HepG2 (cell line): Measurements from ENCODE around the gene WDR86. TPM values are rescaled to one million over a fixed set of nuclear protein-coding genes. Genes with fewer than 3 reads are reported as not detected.

Experiments
- ATAC-seq: fragments of 200-7000 bp; cut with Tn5 transposase; 3 replicates; pipeline ENCODE4 v1.9.1; 2020; ENCODE audit warnings: mild to moderate bottlenecking, moderate library complexity
- BruUV-seq: library from RNA; stranded (reverse); fragments of 400-500 nt; replicated peaks from 2 replicates; lab custom pipeline; 2021; lab: Mats Ljungman, UMichigan
- CTCF ChIA-PET: fragments of 300-600 bp; formaldehyde crosslinking; extraction: SDS; loops from one replicate; lab custom pipeline; 2021; ENCODE audit warnings: low total read pairs, inconsistent platforms, low intra/inter-chr PET ratio; lab: Yijun Ruan, JAX
- POLR2A ChIA-PET: fragments of 350-600 bp; sonication (Branson Sonifier 250); formaldehyde crosslinking; loops from one replicate; lab custom pipeline; 2020; ENCODE audit warnings: antibody characterized with exemption, inconsistent platforms; lab: Yijun Ruan, JAX
- DNase-seq: peaks from one replicate; pipeline ENCODE4 v3.0.0-alpha.2; 2015; ENCODE audit warnings: low spot score
- FAIRE-seq: peaks from 3 replicates; lab custom pipeline; 2011; peaks lifted over from hg19 to GRCh38; lab: Jason Lieb, UNC
- H2AFZ ChIP-seq: one replicate; pipeline ENCODE4 v1.6.1; 2011; ENCODE audit warnings: low read length, inconsistent platforms
- H3K27ac ChIP-seq: fragments of 300-600 bp; 3 replicates; pipeline ENCODE4 v1.8.0; 2011; ENCODE audit warnings: mixed run types, mild to moderate bottlenecking, mixed read lengths, low read length, inconsistent platforms; ENCODE audit not compliant: insufficient read depth; ENCODE audit errors: extremely low read length
- H3K27me3 ChIP-seq, 2 experiments: fragments of 200-600 bp in 1 of 2; 2 replicates in 1 of 2; 3 replicates in 1 of 2; pipeline versions ENCODE4 v1.6.0 to v1.8.0; 2011; ENCODE audit warnings: low read length in 2 of 2, mild to moderate bottlenecking in 2 of 2, moderate library complexity in 2 of 2, inconsistent platforms in 1 of 2; ENCODE audit not compliant: insufficient read depth in 2 of 2, control insufficient read depth in 1 of 2
- H3K36me3 ChIP-seq, 2 experiments: fragments of 200-600 bp in 1 of 2; replicated peaks in 1 of 2; 2 replicates in 1 of 2; 3 replicates in 1 of 2; pipeline versions ENCODE4 v1.5.1 to v1.8.0; 2011; ENCODE audit warnings: low read length in 2 of 2, inconsistent platforms in 1 of 2; ENCODE audit not compliant: insufficient read depth in 2 of 2, control insufficient read depth in 1 of 2
- H3K4me1 ChIP-seq: 2 replicates; pipeline ENCODE4 v1.5.1; 2012; ENCODE audit warnings: low read length, inconsistent platforms; ENCODE audit not compliant: insufficient read depth
- H3K4me2 ChIP-seq: 2 replicates; pipeline ENCODE4 v1.6.0; 2011; ENCODE audit warnings: low read depth, low read length, inconsistent platforms
- H3K4me3 ChIP-seq, 3 experiments: fragments of 200-600 bp in 1 of 3; sonication (generic), shearing (Covaris generic) in 1 of 3; replicated peaks in 1 of 3; 2 replicates each; pipeline ENCODE4 v1.5.1; 2011 to 2016; ENCODE audit warnings: low read length in 3 of 3, inconsistent platforms in 2 of 3, low read depth in 2 of 3, mild to moderate bottlenecking in 2 of 3, control low read depth in 1 of 3, mixed read lengths in 1 of 3; ENCODE audit not compliant: insufficient read depth in 1 of 3
- H3K79me2 ChIP-seq: one replicate; pipeline ENCODE4 v1.6.1; 2011; ENCODE audit warnings: low read length, inconsistent platforms; ENCODE audit not compliant: insufficient read depth
- H3K9ac ChIP-seq: 2 replicates; pipeline ENCODE4 v1.6.0; 2011; ENCODE audit warnings: mild to moderate bottlenecking, low read depth, low read length, inconsistent platforms; ENCODE audit not compliant: insufficient read depth
- H3K9me3 ChIP-seq: 2 replicates; pipeline ENCODE4 v1.5.1; 2012; ENCODE audit warnings: mild to moderate bottlenecking, low read length
- H4K20me1 ChIP-seq: 2 replicates; pipeline ENCODE4 v1.6.0; 2011; ENCODE audit warnings: inconsistent platforms, mild to moderate bottlenecking, low read length, moderate library complexity; ENCODE audit not compliant: insufficient read depth
- YEATS4 ChIP-seq: sonication (generic); formaldehyde crosslinking; IDR thresholded peaks from 2 replicates; pipeline ENCODE4 v1.4.0; 2020; ENCODE audit warnings: missing genetic modification reagents, borderline replicate concordance
- ZNF263 ChIP-seq: sonication (generic); formaldehyde crosslinking; IDR thresholded peaks from 2 replicates; pipeline ENCODE4 v1.4.0; 2020; ENCODE audit warnings: missing genetic modification reagents
- ZNF629 ChIP-seq: sonication (generic); formaldehyde crosslinking; conservative IDR thresholded peaks from 2 replicates; pipeline ENCODE4 v1.5.0; 2020; ENCODE audit warnings: missing genetic modification reagents
- WGBS: methylation state at CpG from one replicate; pipeline ENCODE4 v1.1.6; 2017; ENCODE audit warnings: low lambda C conversion rate; 5-methylcytosine and 5-hydroxymethylcytosine counted together
- in situ Hi-C: cut with HindIII; loops from 2 replicates; pipeline ENCODE4 v1.10.0; 2017; ENCODE audit warnings: low pct_unique_long_range_greater_than_20kb; ENCODE audit not compliant: extremely low pct_ligation_motif_present
- intact Hi-C: fragments of 100-400 bp; cut with micrococcal nuclease; formaldehyde crosslinking; loops from one replicate; pipeline ENCODE4 v1.10.0; 2022; ENCODE audit not compliant: unreplicated experiment
- polyA plus RNA-seq, 8 experiments: library from polyadenylated mRNA; depleted of rRNA in 3 of 8; stranded (reverse) in 7 of 8; unstranded in 1 of 8; fragments of >200 nt; fragmentation: Illumina TruSeq in 4 of 8; extraction: Trizol in 4 of 8; gene quantifications; 2 replicates each; pipeline versions ENCODE4 v1.2.1 to v1.2.3, GENCODE V29; 2011 to 2016; ENCODE audit warnings: low read depth in 4 of 8, missing spikeins in 1 of 8, mixed read lengths in 1 of 8; ENCODE audit not compliant: insufficient read depth in 1 of 8
- total RNA-seq, 5 experiments: library from RNA; depleted of rRNA; stranded (reverse); fragments of >200 nt; fragmentation: Illumina TruSeq; extraction: Trizol; gene quantifications; 2 replicates each; pipeline ENCODE4 v1.2.3, GENCODE V29; 2016; ENCODE audit warnings: low read depth in 1 of 5
- TF ChIP-seq, protein P1 (sequence below): IDR thresholded peaks from 2 replicates; pipeline ENCODE4 v1.6.1; 2016; ENCODE audit warnings: missing biosample characterization, missing genetic modification reagents, low read depth

The WDR86 gene
- total and polyA plus RNA-seq, 2 of the 13 experiments (the other 11 are each of a cell fraction or from before 2014, with no cell fraction given): 0.11 to 2.9 TPM

DNA sequence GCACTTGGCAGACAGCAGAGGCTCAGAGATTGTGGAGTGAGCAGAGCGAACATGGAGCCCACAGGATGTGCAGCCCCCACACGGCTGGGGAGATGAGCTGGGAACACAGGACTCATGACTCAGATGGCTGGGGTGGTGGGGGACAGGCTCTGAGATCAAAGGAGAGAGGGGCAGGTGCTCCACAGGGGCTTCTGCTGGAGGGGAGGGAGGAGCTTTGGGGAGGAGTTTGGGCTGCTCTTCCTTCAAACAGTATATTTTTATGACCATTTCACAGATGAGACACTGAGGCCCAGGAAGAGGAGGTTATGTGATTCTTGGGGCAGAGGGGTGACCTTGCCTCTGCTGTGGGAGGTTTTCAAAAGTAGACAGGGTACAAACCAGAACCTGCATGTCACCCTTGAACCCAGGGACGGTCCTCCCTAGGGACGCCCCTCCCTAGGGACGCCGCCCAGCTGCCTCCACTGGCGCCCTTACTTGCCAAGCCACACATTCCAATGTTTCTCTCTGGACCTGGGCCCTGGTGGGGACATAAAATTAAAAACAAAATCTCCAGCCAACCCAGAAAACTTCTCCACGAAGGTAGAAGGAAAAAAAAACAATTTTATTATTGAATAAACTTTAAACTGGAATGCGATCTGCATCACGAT is 31.1 kb upstream of the WDR86 start:
- Histone ChIP-seq H3K27ac (no peak overlapping the region), H3K9ac (no peak overlapping the region), H3K9me3 (no peaks in the 10 kb centered on the region), H3K4me3 (no peak overlapping the region), H3K4me1 (no peaks in the 10 kb centered on the region), H2AFZ (no peak overlapping the region), H3K27me3 (peaks cover 11 to 55% of the 10 kb centered on the region in 2 experiments), H4K20me1 (no peaks in the 10 kb centered on the region), H3K36me3 (no peaks in the 10 kb centered on the region), H3K79me2 (no peaks in the 10 kb centered on the region), H3K4me2 (no peak overlapping the region)
- intact Hi-C loops (no loop called here), in situ Hi-C loops (no loop called here)
- TF ChIP-seq ZNF629 (CRISPR knock-in tag): peak; percentile 50; the same call in 1 of the 2 replicates
- no peak for TF ChIP-seq YEATS4
- TF ChIP-seq ZNF263 (CRISPR knock-in tag): peak; percentile 54
- TF ChIP-seq, protein P1, sequence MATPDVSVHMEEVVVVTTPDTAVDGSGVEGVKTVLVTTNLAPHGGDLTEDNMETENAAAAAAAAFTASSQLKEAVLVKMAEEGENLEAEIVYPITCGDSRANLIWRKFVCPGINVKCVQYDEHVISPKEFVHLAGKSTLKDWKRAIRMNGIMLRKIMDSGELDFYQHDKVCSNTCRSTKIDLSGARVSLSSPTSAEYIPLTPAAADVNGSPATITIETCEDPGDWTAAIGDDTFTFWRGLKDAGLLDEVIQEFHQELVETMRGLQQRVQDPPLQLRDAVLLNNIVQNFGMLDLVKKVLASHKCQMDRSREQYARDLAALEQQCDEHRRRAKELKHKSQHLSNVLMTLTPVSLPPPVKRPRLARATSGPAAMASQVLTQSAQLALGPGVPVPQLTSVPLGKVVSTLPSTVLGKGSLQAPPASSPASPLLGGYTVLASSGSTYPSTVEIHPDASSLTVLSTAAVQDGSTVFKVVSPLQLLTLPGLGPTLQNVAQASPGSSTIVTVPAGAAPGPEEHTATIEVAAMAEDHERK (CRISPR knock-in tag): no peak
- FAIRE-seq: no peak
- ChIA-PET CTCF (no interaction called here), POLR2A (no interaction called here)
- no TSS peak for BruUV-seq
- DNase-seq: no peak
- 47% methylated on average over 10 of the region's 10 CpGs for WGBS
- ATAC-seq: no peak
